Measurements from ENCODE around the gene EFNA5. TPM values are rescaled to one million over a fixed set of nuclear protein-coding genes. Genes with fewer than 3 reads are reported as not detected.

Gene EFNA5
- total and polyA plus RNA-seq, 4 donors = 0.14 to 0.93 (median 0.54) TPM

DNA sequence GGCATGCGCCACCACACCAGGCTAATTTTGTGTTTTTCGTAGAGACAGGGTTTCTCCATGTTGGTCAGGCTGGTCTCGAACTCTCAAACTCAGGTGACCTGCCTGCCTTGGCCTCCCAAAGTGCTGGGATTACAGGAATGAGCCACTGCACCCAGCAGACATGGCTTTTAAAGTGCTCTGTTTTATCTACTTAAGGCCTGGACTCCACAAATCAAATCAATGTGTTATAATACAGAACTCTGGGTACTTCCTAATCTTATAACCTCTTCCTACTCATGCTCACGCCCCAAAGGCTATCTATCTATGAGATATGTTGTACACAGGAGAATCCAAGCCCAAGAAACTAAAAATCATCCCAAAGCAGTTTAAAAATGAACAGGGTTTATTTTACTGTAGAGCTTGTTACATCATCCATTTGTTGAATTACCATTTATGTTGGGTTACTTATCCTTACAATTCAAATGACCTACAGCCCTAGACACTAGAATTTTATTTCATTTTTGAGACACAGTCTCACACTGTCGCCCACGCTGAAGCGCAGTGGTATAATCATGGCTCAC is 155.1 kb downstream of the EFNA5 start (continued):
- TF ChIP-seq, protein P1, sequence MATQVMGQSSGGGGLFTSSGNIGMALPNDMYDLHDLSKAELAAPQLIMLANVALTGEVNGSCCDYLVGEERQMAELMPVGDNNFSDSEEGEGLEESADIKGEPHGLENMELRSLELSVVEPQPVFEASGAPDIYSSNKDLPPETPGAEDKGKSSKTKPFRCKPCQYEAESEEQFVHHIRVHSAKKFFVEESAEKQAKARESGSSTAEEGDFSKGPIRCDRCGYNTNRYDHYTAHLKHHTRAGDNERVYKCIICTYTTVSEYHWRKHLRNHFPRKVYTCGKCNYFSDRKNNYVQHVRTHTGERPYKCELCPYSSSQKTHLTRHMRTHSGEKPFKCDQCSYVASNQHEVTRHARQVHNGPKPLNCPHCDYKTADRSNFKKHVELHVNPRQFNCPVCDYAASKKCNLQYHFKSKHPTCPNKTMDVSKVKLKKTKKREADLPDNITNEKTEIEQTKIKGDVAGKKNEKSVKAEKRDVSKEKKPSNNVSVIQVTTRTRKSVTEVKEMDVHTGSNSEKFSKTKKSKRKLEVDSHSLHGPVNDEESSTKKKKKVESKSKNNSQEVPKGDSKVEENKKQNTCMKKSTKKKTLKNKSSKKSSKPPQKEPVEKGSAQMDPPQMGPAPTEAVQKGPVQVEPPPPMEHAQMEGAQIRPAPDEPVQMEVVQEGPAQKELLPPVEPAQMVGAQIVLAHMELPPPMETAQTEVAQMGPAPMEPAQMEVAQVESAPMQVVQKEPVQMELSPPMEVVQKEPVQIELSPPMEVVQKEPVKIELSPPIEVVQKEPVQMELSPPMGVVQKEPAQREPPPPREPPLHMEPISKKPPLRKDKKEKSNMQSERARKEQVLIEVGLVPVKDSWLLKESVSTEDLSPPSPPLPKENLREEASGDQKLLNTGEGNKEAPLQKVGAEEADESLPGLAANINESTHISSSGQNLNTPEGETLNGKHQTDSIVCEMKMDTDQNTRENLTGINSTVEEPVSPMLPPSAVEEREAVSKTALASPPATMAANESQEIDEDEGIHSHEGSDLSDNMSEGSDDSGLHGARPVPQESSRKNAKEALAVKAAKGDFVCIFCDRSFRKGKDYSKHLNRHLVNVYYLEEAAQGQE (IDR thresholded peaks at IDR 0.05) = no peak
- no peak for TF ChIP-seq NR2F2 (IDR thresholded peaks at IDR 0.05)
- TF ChIP-seq RAD21 (IDR thresholded peaks at IDR 0.05) = no peak
- TF ChIP-seq YY1 (IDR thresholded peaks at IDR 0.05) = no peak

DNA sequence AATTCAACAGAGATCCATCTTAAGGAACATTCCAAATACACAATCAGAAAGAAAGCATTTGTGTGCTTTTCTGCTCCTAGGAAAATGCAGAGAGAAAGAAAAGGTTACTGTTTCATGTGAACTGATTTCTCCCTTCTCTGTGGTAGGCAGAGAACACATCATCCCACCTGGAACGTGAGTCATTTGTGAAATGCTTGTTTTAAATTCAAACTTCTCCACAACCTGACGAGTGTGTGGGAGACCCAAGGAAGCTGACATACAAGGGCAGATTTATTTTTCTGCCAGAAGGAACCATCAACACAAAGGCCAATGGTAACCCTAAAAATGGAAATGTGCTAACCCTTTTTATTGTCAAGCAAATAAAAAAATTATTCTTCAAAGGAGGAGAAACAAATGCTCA is 156.4 kb downstream of the EFNA5 start:
- WGBS = 93% methylated on average over 2 of the region's 2 CpGs
- Histone ChIP-seq H3K4me1 (ENCODE audit: control insufficient read depth in 4 of 4, insufficient read depth in 4 of 4, low read length in 3 of 4) (no peaks in the 10 kb centered on the region), H3K27me3 (ENCODE audit: control insufficient read depth in 4 of 4, insufficient read depth in 4 of 4, low read length in 3 of 4) (no peaks in the 10 kb centered on the region), H3K36me3 (ENCODE audit: control insufficient read depth in 4 of 4, insufficient read depth in 3 of 4, low read depth in 1 of 4, low read length in 3 of 4) (no peaks in the 10 kb centered on the region), H3K9ac (ENCODE audit: low read depth in 1 of 2, low read length in 2 of 2) (no peak overlapping the region), H3K4me3 (ENCODE audit: low read depth in 1 of 3, low read length in 3 of 3) (no peak overlapping the region), H3K27ac (ENCODE audit: low read depth in 1 of 2, low read length in 2 of 2) (no peak overlapping the region), H3K9me3 (ENCODE audit: control insufficient read depth in 4 of 4, low read length in 3 of 4) (no peaks in the 10 kb centered on the region)
- no peak for DNase-seq (ENCODE audit: low spot score)
- no peak for TF ChIP-seq YY1 (IDR thresholded peaks at IDR 0.05)
- TF ChIP-seq TAF1 (conservative IDR thresholded peaks at IDR 0.05) = no peak
- TF ChIP-seq GABPA (IDR thresholded peaks at IDR 0.05 in 1 of 2, conservative IDR thresholded peaks at IDR 0.05 in 1 of 2) = no peak
- no peak for TF ChIP-seq SP1 (IDR thresholded peaks at IDR 0.05)
- no peak for TF ChIP-seq RAD21 (IDR thresholded peaks at IDR 0.05)
- TF ChIP-seq RXRA (IDR thresholded peaks at IDR 0.05) = no peak
- TF ChIP-seq JUND (IDR thresholded peaks at IDR 0.05) = no peak
- TF ChIP-seq EGR1 (IDR thresholded peaks at IDR 0.05; ENCODE audit: low read depth in 2 of 2) = no peak
- no peak for TF ChIP-seq FOXA2 (IDR thresholded peaks at IDR 0.05)
- no peak for TF ChIP-seq HNF4G (IDR thresholded peaks at IDR 0.05)
- TF ChIP-seq, protein P2, sequence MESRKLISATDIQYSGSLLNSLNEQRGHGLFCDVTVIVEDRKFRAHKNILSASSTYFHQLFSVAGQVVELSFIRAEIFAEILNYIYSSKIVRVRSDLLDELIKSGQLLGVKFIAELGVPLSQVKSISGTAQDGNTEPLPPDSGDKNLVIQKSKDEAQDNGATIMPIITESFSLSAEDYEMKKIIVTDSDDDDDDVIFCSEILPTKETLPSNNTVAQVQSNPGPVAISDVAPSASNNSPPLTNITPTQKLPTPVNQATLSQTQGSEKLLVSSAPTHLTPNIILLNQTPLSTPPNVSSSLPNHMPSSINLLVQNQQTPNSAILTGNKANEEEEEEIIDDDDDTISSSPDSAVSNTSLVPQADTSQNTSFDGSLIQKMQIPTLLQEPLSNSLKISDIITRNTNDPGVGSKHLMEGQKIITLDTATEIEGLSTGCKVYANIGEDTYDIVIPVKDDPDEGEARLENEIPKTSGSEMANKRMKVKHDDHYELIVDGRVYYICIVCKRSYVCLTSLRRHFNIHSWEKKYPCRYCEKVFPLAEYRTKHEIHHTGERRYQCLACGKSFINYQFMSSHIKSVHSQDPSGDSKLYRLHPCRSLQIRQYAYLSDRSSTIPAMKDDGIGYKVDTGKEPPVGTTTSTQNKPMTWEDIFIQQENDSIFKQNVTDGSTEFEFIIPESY (IDR thresholded peaks at IDR 0.05) = no peak
- TF ChIP-seq, protein P3, sequence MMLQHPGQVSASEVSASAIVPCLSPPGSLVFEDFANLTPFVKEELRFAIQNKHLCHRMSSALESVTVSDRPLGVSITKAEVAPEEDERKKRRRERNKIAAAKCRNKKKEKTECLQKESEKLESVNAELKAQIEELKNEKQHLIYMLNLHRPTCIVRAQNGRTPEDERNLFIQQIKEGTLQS (IDR thresholded peaks at IDR 0.05) = no peak
- TF ChIP-seq, protein P4, sequence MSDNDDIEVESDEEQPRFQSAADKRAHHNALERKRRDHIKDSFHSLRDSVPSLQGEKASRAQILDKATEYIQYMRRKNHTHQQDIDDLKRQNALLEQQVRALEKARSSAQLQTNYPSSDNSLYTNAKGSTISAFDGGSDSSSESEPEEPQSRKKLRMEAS (IDR thresholded peaks at IDR 0.05) = no peak
- TF ChIP-seq, protein P5, sequence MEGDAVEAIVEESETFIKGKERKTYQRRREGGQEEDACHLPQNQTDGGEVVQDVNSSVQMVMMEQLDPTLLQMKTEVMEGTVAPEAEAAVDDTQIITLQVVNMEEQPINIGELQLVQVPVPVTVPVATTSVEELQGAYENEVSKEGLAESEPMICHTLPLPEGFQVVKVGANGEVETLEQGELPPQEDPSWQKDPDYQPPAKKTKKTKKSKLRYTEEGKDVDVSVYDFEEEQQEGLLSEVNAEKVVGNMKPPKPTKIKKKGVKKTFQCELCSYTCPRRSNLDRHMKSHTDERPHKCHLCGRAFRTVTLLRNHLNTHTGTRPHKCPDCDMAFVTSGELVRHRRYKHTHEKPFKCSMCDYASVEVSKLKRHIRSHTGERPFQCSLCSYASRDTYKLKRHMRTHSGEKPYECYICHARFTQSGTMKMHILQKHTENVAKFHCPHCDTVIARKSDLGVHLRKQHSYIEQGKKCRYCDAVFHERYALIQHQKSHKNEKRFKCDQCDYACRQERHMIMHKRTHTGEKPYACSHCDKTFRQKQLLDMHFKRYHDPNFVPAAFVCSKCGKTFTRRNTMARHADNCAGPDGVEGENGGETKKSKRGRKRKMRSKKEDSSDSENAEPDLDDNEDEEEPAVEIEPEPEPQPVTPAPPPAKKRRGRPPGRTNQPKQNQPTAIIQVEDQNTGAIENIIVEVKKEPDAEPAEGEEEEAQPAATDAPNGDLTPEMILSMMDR (IDR thresholded peaks at IDR 0.05; ENCODE audit: low read depth, low read length, missing input control) = no peak
- TF ChIP-seq HNF4A (conservative IDR thresholded peaks at IDR 0.05) = no peak
- no peak for TF ChIP-seq NR2F2 (IDR thresholded peaks at IDR 0.05)
- TF ChIP-seq, protein P1 (IDR thresholded peaks at IDR 0.05) = no peak
- no peak for TF ChIP-seq FOXA1 (IDR thresholded peaks at IDR 0.05)

Data from liver (tissue), 9 donors.